Activated CD8-positive, alpha-beta memory T cell treated with anti-CD3 and anti-CD28 coated beads, Interleukin-2, amount 50 U/mL, for 4 hours (primary cell): Measurements from ENCODE around the gene CAMK2D.

Source experiments
- DNase-seq: peaks from one replicate; pipeline ENCODE4 v3.0.0-alpha.2; 2020

The CAMK2D gene

DNA sequence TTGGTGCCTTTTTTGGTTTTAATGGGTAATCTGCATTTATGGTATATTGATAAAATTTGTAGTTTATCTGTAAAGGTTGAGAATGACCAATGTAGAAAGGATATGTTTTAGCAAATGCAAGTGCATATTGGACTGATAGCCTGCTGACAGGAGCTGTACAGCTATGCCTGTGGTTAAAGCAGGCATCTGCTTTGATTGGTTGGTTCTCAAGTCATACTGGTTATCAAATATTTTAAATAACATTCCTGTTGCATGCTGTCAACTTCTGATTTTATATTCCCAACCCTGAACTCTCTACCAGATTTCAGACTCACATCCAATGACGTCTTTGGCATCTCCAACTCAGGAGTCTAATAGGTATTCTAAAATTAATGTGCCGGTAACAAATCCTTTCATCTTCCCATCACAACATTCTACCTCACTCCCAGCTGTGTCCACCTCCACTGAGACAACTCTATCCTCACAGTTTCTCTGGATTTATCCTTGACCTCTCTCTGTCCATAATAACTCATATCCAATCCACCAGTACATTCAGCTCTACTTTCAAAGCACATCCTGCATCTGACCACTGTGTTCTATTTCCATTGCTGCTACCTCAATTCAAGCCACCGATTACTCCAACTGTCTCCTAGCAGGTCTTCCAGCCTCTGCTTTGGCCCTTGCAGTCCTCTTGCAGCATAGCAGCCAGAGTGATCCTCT, 125.7 kb downstream of the CAMK2D start:
- no peak for DNase-seq

DNA sequence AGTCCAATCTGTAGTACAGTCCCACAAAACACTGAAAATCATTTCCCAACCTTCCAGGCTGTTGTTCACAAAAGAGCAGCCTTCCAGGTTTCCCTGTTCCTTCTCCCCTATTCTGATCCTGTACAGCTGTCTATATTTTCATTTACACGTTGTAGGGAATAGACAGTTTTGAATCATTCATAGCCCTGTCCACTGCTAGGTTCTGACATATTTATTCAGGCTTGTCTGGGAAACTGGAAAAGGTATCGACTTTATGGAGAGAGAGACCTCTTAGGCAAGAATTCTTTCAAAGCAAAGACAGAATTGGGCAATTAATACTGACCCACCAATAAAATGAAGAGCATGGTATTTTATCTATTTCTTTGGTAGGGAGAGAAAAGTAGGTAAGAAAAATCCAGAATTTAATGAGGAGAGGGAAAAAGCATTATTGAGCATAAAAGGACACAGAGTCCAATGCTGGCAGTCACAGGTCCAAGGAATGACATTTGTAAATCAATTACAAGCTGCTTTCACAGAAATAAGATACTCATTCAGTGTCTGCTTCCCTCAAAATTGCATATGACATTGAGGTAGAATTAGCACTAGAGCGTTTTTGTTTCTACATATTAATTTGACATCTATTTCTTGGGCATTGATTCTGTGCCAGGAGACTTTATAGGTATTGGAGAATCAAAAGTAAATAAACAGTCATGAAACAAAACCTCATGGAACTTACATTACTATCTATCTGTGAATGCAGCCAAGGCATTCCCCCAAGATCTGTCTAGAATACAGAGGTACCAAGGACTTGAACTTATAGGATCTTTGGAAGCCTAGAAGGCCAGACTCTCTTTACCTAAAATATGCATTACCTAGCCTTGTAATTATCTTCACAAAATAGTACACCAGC, 127.2 kb downstream of the CAMK2D start:
- DNase-seq = no peak

DNA sequence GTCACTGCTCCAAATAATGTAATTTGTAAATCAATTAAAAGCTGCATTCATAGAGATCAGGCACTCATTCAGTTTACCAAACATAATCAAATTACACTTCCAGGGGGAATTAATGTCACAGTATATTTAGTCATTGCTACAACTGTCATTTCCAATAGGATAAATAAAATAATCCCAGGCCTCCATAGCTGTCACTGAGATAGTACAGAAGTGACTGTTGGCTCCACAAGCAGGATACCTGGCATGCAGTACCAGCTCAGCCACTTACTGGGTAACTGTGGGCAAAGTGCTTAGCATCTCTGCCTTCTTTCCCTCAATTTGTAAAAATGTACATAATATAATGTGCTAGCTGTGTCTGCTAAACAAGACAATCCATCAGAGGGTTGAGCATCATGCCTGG, 128.1 kb downstream of the CAMK2D start:
- no peak for DNase-seq

DNA sequence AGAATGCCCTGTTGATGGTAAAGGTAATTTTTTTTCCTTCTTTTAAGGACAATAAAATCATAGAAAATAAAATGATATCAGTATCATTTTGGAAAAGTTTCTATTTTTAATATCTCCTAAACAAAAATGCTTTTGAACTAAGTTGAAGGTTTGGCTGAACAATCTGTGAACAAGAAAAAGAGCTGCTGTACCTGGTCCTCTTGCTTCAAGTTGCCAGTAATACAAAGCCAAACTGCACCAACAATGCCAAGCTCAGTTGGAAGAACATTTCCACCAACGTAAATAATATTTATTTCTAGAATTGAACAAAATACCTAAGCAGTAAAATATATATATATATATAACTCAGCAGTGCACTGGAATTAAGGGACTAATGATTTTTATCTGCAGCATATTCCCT, 132.8 kb downstream of the CAMK2D start:
- DNase-seq = no peak

DNA sequence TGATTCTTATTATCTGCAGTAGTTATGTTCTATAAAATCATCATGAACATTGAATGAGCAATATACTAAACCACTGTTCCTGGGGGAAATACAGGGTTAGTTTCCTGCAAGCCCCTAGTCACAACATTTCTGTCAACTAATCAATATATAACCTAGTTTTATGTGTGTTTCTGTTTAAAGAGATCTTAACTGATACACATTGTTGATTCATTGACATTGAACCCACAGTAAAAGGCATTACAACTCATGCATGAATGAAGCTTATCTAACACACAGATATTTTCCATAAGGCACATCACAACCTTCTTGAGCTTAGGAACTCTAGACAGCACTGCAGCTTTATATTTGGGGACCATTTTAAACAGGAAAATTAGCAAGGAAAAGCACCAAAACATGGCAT, 134.2 kb downstream of the CAMK2D start:
- no peak for DNase-seq

DNA sequence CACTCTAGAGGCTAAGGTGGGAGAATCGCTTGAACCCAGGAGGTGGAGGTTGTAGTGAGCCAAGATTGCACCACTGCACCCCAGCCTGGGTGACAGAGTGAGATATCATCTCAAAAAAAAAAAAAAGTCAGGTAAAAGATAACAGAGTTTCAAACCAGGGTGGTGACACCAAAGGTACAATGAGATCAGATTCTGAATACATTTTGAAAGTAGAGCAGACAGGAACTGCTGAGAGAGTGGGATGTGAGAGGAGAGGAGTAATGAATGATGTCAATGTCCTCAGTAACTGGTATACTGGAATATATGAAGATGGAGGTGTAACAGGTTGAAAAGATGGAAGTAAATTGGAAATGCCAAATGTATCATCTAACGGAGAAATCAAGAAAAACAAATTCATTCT, 135.6 kb downstream of the CAMK2D start:
- DNase-seq = no peak

DNA sequence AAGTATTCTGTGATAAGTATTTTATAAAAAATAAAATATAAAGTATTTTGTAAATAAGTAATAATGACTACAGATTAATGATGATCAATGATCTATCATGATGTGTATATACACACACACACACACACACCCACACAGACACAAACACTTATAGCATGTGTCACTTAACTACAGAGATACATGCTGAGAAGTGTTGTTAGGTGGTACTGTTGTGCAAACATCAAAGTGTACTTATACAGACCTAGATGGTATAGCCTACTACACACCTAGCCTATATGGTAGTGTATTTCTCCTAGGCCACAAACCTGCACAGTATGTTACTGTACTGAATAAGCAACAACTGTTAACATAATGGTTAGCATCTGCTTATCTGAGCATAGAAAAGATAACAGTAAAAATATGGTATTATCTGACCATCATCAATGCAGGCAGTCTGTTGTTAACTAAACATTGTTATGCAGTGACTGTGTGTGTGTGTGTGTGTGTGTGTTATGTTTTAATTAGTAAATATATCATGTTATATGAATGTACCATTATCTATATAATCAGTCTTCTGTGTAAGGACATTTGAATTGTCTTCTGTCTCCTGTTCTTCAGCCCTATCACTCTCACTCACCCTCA, 138.2 kb downstream of the CAMK2D start:
- DNase-seq = no peak

DNA sequence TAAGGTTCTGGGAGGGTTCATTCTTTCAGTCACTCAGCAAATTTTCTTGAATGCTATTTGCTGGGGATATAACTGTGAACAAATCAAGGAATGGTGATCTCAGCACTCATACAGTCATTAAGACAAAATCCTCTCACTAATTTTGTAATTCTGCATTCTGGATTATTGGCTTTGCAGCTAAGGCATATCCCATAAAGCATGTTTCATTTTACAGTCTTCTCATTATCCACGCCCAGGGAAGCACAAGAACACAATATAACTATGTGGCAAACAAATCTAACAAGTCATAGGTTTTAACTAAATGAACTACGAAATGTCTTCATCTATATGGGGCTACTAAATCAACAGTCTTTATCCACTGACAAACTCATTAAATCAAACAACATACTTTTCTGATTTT, 139.9 kb downstream of the CAMK2D start:
- no peak for DNase-seq

DNA sequence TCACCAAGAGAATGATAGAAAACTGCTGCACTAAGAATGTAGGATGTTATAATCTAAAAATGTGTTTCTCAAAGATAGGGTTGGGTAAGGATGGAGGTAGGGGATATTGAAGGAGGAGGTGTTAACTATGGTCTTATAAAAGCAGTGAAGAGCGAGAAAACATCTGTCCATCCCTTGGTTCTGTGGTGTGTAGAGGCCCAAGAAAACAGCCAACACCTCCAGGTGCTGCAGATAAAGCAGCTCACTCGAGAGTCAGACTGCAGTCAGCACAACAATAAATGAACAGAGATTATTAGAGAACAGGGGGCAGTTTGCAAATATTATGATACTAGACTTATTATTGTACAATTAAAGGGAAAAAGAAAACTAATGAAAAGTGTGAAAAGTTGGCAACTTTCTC, 141.5 kb downstream of the CAMK2D start:
- no peak for DNase-seq

DNA sequence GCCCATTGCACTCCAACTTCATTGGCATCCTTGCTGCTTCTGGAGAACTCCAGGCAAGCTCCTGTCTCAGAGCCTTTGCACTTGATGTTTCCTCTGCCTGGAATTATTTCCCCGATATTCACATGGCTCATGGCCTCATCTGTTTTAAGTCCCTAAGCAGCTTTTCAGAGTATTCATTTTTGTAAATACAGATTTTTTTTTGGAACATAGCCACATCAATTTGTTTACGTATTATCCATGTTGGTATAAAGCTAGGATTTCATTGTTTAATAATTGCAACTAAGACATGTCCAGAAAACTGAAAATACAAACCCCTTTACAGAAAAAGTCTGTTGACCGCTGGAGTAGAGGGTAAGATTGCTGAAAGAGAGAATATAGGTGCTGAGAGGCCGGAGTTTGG, 142.0 kb downstream of the CAMK2D start:
- DNase-seq = no peak

DNA sequence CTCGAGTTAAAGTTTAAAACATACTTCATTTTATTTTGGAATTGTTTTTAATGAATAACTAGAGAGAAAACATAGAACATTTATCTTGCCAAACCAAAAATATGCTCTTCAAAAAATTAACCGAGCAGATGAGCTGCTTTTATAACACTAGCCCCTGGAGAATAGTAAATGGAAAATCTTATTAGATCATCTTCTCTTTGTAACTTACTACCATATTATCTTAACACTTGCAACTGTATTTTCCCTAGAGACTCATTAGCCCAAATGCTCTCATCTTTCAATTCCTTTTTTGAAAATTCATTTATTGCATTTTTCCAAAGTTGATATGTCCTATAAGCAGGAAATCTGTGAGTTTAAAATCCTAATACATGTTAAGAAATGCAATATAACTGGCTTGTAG, 143.3 kb downstream of the CAMK2D start:
- DNase-seq = no peak

DNA sequence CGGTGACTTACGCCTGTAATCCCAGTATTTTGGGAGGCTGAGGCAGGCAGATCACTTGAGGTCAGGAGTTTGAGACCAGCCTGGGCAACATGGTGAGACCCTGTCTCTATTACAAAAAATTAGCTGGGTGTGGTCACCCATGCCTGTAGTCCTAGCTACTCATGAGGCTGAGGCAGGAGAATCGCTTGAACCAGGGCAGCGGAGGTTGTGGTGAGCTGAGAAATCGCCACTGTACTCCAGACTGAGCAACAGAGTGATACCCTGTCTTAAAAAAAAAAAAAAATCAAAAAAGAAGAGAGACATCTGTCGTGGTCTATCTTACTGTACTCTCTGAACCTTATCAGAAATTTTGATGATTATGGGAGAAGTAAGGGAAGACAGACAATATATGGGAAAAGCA, 144.3 kb downstream of the CAMK2D start:
- DNase-seq = no peak

DNA sequence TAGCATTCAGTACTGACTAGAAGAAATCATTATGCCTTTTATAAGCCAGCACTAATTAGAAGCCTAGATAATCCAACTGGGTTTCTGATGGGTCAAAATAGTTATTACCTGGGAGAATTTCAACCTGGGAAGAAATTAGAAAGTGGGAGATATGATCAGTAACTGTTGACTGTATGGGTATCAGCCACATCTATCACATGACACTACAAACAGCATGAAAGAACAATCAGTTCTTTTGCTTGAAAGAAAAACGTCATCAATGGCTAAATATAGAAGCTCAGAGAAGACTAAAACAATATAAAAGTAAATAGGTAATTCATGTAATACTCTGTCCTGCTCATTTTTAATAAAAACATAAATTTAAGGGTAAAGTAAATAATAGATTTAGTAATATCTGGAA, 145.1 kb downstream of the CAMK2D start:
- DNase-seq = no peak

DNA sequence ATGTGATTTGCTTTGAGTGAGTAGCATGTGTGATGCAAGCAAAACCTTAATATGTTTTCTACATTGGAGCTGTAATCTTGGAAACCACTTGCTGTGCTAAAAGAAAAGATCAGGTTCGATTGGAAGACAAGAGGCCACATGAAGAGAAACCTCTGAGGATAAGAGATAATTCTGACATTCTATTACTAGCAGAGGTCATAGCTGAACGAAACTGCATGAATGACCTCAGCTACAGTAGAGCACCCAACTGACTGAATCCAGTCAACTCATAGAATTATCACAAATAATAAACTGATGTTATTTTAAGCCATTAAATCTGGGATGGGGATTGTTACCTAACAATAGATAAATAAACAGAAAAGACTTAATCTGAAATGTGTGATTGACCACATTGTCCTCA, 147.1 kb downstream of the CAMK2D start:
- DNase-seq = no peak

DNA sequence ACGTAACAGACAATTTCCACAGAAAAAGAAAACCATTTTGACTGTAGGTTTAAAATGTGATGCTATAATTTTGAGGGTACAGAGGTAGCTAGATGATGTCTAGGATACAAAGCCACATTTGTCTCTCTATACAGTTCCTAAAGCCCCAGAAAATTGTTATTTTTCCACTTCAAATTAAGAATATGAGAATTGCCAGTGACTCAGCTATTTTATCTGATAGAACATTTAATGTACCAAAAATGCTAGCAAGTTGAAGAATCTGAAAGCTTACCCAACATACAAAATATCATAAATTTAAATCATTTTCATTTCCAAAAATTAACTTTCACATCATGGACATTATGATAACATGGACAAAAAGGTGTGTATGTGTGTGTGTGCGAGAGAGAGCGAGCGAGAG, 148.0 kb downstream of the CAMK2D start:
- no peak for DNase-seq

DNA sequence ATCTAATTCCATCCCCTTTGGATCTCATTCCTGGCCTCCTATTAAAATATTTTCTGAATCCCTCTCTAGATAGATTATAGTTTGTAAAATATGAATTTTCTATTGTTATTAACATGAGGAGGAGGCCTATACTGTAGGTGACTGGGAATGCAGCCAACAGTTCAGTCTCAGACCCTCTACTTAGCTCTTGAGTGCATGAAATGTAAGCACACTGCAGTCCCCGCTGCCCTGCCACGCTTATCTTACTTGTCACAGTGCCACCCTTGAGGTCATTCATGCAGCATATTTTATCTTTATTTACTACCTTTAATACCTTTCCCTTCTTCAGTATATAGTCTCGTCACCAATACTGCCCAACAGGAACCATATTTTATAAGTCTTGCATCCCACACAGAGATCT, 151.0 kb downstream of the CAMK2D start:
- no peak for DNase-seq

DNA sequence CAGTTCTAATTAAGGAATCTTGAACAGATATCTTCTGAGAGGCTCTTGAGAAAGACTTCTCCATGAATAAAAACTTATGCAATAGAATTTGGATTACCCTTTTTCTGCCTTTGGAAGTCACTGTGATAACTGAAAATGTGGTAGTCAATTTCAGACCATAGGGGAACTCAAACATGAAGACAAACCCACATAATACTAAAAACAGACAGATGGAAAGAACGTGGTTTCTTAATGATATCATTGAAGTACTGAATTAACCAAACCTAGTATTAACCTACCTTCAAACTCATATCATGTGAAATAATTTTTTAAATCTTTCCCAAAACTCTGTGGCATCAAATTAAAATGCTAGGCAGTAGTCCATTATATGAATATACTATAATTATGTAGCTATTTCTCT, 153.5 kb downstream of the CAMK2D start:
- no peak for DNase-seq

DNA sequence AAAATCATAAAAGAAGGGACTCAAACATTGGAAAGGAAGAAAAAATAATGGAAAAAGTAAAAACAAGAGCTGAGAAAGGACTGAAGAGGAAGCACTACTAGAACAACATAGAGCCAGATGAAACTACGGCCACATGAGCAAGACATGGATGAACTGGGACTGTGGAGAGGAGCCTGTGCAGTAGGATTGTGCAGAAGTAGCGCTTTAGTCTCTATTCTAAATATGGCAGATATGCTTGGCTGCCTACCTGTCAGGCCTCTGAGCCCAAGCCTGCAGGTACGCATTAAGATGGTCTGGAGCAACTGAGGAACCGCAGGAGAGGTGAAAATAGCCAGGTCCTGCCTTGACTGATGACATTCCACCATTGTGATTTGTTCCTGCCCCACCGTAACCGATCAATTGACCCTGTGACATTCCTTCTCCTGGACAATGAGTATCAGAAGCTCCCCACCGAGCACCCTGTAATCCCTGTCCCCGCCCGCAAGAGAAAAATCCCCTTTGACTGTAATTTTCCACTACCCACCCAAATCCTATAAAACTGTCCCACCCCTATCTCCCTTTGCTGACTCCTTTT, 154.3 kb downstream of the CAMK2D start:
- DNase-seq = no peak

DNA sequence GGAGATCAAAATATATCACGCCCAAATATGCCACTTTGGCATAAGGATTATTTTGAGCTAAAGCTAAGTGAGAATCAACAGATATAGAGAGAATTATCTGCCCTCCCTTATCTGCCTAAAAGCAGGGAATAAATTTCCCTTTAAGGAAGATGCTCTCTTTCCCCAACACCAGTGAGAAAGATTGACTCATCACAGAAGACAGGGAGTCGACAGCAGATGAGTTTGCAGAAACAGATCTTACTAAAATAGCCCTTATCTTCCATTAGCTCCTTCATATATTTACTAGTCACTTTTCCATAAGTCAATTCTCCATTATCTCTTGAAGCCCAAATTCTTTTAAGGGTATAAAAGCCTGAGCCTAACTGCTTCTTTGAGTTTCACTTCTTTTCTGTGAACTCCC, 156.6 kb downstream of the CAMK2D start:
- DNase-seq = no peak

DNA sequence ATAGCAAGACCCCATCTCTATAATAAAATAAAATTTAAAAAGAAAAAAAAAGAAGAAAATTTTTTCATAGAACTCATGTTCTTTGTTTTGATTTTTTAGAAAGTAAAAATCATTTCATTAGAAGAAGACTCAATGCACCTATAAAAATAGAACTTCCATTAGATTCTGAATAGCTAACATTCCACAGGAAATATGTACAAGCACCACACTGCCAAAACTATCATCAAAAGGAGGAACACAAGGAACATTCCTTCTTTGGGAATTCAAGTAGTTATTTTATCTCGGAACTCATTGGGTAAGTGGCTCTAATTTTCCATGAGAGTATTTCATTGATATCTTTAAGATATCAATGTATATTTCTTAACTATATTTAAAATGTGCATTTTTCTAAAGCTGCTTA, 157.6 kb downstream of the CAMK2D start:
- DNase-seq = no peak

DNA sequence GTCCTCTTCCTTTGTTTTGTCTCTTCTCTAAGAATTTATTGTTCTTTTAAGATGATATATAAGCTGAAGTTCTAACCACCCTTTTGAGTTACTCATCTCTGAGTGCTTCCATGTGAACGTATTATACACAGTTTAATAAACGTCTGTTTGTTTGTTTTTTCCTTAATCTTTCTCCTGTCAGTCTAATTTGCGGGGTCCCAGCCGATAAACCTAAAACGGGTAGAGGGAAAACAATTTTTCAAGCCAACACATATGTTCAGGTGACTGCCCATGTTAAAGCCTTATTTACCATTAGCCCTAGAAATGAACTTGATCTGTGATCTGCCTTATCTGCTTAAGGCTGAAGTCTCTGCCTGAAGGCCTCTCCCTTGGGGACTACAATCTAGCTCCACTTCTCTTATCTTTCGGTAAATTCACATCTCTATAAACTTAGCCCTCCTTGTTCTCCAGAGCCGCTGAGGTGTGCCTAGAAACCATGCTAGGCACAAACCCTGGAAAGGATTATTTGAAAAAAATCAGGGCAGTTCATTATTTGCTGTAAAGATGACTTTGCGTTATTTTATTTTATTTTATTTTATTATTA, 158.8 kb downstream of the CAMK2D start:
- no peak for DNase-seq

DNA sequence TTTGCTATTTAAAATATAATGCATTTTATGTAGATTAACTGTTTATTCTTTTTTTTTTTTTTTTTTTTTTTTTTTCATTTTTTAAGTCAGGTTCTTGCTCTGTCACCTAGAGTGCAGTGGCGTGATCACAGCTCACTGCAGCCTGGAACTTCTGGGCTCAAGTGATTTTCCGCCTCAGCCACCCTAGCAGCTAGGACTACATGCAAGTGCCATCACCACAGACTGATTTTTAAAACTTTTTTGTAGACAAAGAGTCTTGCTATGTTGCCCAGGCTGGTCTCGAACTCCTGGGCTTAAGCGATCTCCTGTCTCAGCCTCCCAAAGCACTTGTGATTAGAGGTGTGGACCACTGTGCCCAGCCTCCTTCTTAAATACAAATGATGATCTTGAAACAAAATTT, 159.9 kb downstream of the CAMK2D start:
- DNase-seq = no peak

DNA sequence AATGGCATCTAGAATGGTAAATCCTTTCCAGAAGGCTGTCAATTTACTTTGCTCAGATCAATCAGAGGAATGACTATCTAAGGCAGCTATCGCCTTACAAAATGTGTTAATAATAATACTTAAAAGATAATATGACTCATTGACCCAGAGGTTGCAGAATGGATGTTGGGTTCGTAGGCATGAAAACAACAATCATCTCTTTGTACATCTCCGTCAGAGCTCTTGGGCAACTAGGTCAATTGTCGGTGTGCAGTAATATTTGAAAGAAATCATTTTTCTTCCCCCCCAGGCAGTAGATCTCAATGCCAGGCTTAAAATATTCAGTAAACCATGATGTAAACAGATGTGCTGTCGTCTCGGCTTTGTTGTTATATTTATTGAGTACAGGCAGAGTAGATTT, 165.1 kb downstream of the CAMK2D start:
- no peak for DNase-seq

DNA sequence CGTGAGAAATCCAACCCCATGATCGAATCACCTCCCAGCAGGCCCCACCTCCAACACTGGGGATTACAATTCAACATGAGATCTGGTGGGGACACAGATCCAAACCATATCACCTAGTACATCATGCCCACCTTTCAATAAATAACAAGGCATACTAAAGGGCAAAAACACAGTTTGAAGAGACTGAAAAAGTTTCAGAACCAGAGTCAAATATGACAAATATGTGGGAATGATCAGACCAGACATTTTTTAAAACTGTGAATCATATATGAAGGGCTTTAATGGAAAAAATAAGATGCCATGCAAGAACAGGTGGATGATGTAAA, 167.3 kb downstream of the CAMK2D start:
- DNase-seq = no peak
